ENCODE measurements around the gene RANGAP1.

DNA sequence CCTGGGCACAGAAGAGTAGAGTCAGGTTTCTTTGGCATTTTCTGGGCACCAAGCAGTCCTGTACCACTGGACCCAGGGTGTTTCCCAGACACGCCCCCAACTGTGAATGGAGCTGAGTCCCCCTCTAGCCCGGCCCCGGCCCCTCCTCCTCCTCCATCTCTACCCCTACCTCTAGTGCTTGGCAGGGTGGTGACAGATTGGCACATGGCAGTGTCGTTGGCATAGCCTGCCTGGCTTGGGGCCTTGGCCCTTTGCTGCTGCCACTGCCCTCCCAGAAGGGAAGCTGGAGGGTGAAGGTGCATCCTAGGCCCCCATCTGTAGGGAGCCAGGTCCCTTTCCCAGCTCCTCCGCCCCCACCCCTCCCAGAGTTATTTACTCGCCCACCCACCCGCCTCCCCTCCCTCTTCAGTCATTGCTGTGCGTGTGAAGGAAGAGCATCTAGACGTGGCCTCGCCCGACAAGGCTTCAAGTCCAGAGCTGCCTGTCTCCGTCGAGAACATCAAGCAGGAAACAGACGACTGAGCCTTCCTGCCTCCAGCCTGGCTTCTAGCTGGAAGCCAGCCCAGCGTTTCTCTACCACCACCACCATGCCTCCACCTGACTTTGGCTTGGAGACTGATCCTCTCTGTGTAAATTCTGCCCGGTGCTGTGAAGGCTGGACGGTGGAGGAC, 56.1 kb downstream of the RANGAP1 start:
- TF ChIP-seq, protein P1, sequence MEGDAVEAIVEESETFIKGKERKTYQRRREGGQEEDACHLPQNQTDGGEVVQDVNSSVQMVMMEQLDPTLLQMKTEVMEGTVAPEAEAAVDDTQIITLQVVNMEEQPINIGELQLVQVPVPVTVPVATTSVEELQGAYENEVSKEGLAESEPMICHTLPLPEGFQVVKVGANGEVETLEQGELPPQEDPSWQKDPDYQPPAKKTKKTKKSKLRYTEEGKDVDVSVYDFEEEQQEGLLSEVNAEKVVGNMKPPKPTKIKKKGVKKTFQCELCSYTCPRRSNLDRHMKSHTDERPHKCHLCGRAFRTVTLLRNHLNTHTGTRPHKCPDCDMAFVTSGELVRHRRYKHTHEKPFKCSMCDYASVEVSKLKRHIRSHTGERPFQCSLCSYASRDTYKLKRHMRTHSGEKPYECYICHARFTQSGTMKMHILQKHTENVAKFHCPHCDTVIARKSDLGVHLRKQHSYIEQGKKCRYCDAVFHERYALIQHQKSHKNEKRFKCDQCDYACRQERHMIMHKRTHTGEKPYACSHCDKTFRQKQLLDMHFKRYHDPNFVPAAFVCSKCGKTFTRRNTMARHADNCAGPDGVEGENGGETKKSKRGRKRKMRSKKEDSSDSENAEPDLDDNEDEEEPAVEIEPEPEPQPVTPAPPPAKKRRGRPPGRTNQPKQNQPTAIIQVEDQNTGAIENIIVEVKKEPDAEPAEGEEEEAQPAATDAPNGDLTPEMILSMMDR (conservative IDR thresholded peaks at IDR 0.05; ENCODE audit: low read depth, low read length): no peak
- TF ChIP-seq EZH2 (IDR thresholded peaks at IDR 0.05; ENCODE audit: borderline replicate concordance, low read depth, low read length, poor library complexity, severe bottlenecking): no peak
